Cardiac fibroblast (primary cell): Measurements from ENCODE around the gene AGMO.

Experiments
- DNase-seq, 2 donors: peaks; one replicate each; pipeline versions ENCODE4 v3.0.0 to v3.0.0-alpha.2; 2010; ENCODE audit warnings: low read depth in 2 of 2
- H3K4me3 ChIP-seq, 2 donors: replicated peaks in 1 of 2; 1 replicate in 1 of 2; 2 replicates in 1 of 2; pipeline ENCODE4 v1.5.1; 2011; ENCODE audit warnings: low read depth in 2 of 2, low read length in 2 of 2, mild to moderate bottlenecking in 2 of 2, moderate library complexity in 1 of 2
- TF ChIP-seq, protein P1 (sequence below): IDR thresholded peaks from one replicate; pipeline ENCODE4 v1.5.1; 2011; ENCODE audit warnings: low read depth, mild to moderate bottlenecking, low read length, inconsistent platforms

The AGMO gene

GRCh38 chr7:15602236-15602635 is 40.4 kb upstream of the AGMO start:
- no peak overlapping the region for H3K4me3 ChIP-seq
- TF ChIP-seq, protein P1, sequence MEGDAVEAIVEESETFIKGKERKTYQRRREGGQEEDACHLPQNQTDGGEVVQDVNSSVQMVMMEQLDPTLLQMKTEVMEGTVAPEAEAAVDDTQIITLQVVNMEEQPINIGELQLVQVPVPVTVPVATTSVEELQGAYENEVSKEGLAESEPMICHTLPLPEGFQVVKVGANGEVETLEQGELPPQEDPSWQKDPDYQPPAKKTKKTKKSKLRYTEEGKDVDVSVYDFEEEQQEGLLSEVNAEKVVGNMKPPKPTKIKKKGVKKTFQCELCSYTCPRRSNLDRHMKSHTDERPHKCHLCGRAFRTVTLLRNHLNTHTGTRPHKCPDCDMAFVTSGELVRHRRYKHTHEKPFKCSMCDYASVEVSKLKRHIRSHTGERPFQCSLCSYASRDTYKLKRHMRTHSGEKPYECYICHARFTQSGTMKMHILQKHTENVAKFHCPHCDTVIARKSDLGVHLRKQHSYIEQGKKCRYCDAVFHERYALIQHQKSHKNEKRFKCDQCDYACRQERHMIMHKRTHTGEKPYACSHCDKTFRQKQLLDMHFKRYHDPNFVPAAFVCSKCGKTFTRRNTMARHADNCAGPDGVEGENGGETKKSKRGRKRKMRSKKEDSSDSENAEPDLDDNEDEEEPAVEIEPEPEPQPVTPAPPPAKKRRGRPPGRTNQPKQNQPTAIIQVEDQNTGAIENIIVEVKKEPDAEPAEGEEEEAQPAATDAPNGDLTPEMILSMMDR = no peak
- DNase-seq = peak; percentile 35 to 61

GRCh38 chr7:15601175-15601574 is 39.4 kb upstream of the AGMO start:
- no peak overlapping the region for H3K4me3 ChIP-seq
- DNase-seq = no peak
- TF ChIP-seq, protein P1 = no peak

DNA sequence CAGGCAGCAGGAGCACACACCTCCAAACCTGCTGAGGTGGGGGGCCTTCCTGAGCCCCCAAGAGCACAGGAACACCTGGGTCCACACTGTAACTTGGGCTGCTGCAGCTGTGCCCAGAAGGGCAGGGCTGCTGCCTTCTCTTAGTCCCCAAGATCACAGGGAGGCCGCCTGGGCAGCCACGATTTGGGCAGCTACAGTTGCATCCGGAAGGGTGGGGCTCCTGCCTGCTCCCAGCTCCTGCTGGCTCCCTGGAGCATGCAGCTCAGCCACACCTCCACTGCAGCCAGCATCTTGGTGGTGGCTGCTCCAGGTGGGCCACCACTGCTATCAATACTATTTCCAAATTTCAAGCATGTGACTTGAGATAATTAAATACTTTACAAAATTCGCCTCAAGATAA is 38.5 kb upstream of the AGMO start:
- TF ChIP-seq, protein P1 = no peak
- DNase-seq = no peak
- H3K4me3 ChIP-seq = no peak overlapping the region

- no peak for DNase-seq
- no peak overlapping the region for H3K4me3 ChIP-seq
- TF ChIP-seq, protein P1 = no peak
Measured at GRCh38 chr7:15594461-15594860, 32.6 kb upstream of the AGMO start.

- H3K4me3 ChIP-seq = no peak overlapping the region
- TF ChIP-seq, protein P1 = no peak
- DNase-seq = no peak
Measured at GRCh38 chr7:15593382-15593781, 31.6 kb upstream of the AGMO start.

- no peak for DNase-seq
- TF ChIP-seq, protein P1 = no peak
- no peak overlapping the region for H3K4me3 ChIP-seq
Measured at GRCh38 chr7:15586266-15586665, 24.5 kb upstream of the AGMO start.

GRCh38 chr7:15584575-15584974 is 22.8 kb upstream of the AGMO start:
- H3K4me3 ChIP-seq = no peak overlapping the region
- TF ChIP-seq, protein P1 = no peak
- DNase-seq = no peak
